Daoy (cell line): ENCODE measurements around the gene NCKAP5. TPM values are rescaled to one million over a fixed set of nuclear protein-coding genes. Genes with fewer than 3 reads are reported as not detected.
A peak's percentile ranks its signal among the peaks of the same experiment; 100 is the strongest.

Source experiments
- DNase-seq: peaks from one replicate; pipeline ENCODE4 v3.0.0-alpha.2; 2015; ENCODE audit warnings: low read depth
- total RNA-seq: library from RNA; depleted of rRNA; stranded (reverse); fragments of >200 nt; shearing (Covaris generic); gene quantifications from 2 replicates; pipeline ENCODE4 v1.2.3, GENCODE V29; 2014; rRNA removed

Gene NCKAP5
- 8.4 and 8.8 TPM in 2 replicates for total RNA-seq

DNA sequence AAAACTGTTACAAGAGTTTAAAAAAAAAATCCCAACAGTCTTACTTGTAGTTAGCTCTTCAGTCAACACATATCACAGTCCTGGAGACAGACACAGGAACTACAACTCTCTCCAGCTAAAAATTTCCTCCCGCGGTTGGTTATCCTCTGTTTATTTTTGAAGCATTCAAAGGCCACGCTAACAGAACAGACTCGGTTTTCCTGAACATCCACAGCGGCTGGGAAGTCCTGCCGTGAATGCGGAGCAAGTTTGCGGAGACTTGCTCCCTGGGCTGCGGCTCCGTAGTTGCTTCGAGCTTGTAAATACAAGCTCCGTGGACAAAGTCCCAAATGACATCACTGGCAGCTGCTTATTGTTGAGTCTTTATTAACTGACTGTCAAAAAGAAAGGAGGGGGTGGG is at the start of gene NCKAP5:
Gene NCKAP5 (minus strand): TSS at position 292 of the 400 bp plus-strand sequence. CDS start 50,937 bp downstream, outside the sequence.
- DNase-seq = peak; percentile 38

GRCh38 chr2:133609664-133610063 is 41.4 kb upstream of the NCKAP5 start:
- no peak for DNase-seq

- DNase-seq = peak; percentile 45
Observed at GRCh38 chr2:133608291-133608690, 40.0 kb upstream of the NCKAP5 start.

DNA sequence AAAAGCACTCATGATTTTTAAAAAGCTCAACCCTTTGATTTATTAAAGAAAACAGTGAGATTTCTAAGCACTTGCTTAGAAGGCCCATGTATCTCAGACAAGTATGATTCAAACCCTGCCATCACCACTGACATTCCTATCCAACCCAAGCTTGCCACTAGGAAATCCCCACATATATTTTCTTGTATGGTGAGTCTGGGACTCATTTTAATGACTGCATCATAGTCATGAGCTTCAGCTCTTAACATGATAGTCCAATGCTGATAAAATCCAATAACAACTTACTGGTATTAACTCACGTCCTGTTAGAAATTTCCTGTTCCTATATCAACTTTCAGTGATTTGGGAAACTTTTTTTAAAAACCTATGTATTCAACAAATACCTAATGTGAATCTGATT is 39.4 kb upstream of the NCKAP5 start:
- DNase-seq = peak; percentile 85

GRCh38 chr2:133606616-133607015 is 38.4 kb upstream of the NCKAP5 start:
- DNase-seq = peak; percentile 51

GRCh38 chr2:133605766-133606137 is 37.5 kb upstream of the NCKAP5 start:
- DNase-seq = no peak

- DNase-seq = peak; percentile 25
Observed at GRCh38 chr2:133605011-133605765, 36.9 kb upstream of the NCKAP5 start.

DNA sequence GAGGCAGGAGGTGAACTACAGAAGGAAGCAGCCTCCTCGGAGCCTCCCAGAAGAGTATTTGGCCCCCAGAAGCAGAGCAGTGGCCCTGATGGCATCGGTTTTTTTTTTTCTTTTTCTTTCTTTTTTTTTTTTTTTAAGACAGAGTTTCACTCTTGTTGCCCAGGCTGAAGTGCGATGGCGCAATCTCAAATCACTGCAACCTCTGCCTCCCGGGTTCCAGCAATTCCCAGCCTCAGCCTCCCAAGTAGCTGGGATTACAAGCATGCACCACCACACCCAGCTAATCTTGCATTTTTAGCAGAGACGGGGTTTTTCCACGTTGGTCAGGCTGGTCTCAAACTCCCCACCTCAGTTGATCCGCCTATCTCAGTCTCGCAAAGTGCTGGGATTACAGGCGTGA is 34.8 kb upstream of the NCKAP5 start:
- no peak for DNase-seq

DNA sequence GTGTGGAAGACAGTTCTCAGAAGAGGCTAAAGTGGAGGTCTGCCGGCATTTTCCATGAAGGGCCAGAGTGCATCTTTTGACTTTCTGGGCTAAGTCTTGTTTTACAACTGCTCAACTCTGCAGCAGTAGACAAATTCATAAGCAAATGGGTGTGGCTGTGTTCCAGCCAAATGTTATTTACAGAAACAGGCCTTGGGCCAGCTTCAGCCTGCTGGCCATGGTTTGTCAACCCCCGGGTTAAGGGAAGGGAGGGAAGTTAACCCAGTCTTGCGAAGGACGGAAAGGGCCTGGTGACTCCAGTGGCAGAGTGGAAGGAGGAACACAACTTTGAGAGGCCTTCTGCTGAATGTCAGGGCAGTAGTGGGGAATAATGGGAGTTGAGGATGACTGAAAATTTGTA is 34.3 kb upstream of the NCKAP5 start:
- no peak for DNase-seq

DNA sequence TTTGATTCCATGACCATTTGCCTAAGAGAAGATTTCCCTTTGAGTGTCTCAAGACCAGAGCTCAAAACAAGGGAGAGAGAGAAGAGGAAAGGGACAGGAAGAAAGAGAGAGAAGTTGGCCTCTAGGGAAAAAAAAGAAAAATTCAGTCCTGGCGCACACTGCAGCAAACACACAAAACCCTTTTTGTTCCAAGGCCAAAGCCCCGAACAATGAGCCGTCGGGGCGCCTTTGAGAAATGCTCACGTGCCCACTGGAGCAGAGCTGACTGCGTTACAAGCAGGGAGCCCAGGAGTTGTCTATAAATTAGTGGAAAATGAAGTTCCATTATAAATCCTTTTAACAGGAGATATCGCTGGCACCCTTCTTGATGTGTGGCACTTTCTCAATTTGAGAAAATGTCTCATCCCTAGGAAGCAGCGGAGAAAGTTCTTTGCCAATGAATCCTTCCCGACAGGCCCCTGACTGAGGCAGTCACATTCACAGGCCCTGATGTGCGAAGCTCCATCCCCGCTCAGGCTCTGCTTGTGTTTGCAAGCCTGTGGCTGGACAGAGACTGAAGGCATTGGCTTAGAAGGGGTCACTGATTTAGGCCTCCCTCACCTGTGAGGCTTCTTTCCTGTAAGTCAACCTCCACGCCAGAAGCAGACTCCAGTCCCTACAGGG is 32.1 kb upstream of the NCKAP5 start:
- DNase-seq = no peak

- DNase-seq = no peak
Observed at GRCh38 chr2:133599811-133600210, 31.5 kb upstream of the NCKAP5 start.

DNA sequence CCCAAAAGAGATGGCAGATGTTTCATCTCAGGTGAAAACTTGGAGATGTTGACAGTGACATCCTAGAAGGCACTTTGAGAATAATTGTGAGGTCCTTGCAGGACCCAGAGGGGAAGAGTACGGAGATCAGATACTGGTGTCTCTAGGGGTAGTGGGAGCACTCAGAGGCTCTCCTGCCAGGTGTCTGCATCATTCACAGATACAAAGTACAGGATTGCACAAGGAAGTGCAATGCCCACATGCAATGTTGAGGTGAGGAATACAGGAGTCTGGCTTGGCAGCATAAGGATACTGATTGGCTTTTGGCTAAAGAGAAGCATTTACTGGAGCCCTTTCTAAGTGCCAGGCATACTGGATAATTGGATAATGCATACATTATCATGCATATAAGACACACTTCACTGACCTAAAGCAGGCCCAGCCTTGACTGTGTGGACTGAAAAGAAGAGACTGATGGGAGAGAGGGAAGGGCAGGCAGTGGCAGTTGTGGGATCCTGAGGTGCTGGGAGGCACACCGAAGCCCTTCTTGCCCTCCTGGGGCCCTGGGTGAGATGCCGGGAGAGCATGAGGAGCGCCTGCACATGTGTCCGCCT is 31.0 kb upstream of the NCKAP5 start:
- DNase-seq = no peak

GRCh38 chr2:133598769-133599168 is 30.5 kb upstream of the NCKAP5 start:
- DNase-seq = no peak

GRCh38 chr2:133596701-133597393 is 28.6 kb upstream of the NCKAP5 start:
- no peak for DNase-seq

GRCh38 chr2:133591164-133591563 is 22.9 kb upstream of the NCKAP5 start:
- peak; percentile 60 for DNase-seq

- peak; percentile 35 for DNase-seq
Observed at GRCh38 chr2:133589456-133589855, 21.2 kb upstream of the NCKAP5 start.

- no peak for DNase-seq
Observed at GRCh38 chr2:133588144-133588543, 19.9 kb upstream of the NCKAP5 start.

DNA sequence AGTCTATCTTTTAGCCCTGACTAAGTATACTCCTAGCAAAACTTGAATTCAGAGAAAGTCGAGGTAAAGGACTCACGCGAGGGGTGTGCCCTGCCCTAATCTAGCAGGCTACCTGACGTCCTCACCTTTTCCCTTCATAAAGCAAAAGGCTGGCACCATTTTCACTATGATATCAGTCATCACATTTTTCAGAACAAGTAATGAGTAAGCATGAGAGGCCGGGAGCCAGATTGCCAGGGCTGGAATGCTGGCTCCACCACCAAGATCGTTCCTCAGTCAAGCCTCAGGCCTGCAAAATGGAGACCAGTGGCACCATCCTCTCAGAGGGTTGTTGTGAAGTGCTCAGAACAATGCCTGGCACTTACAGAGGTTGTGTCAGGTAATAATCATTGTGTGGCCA is 18.7 kb upstream of the NCKAP5 start:
- peak; percentile 66 for DNase-seq

DNA sequence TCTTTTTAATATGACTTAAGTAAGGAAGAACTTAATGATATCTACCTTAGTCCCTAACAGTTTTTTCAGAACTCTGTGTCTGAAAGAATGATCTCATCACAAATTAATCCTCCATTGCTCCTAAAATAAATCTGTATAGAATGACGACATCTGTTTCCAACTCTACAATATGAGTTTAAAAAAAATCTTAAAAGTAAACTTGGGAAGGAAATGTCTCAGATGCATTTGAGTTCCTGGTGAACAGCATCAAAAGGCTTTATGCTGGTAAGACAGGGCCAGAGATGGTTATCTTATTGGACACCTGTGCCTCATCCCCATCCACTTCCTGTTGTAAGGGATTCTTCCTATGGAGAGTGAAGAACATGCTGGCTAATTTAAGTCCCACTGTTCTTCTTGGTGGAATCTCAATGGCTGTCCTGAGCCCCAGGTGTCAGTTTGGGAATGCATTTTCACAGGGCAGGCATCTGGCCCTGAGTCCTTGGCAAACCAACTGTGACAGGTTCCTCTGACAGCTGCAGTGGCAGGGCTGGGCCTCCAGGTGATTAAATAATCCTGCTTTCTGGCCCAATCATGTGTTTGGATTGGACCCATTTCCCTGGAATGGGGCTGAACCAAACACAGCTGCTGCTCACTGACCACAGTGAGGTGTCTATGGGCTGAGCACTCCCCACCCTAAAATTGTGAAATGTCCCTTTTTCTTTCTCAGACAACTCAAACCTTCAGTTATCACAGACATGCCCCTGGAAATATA is 12.9 kb upstream of the NCKAP5 start:
- no peak for DNase-seq

DNA sequence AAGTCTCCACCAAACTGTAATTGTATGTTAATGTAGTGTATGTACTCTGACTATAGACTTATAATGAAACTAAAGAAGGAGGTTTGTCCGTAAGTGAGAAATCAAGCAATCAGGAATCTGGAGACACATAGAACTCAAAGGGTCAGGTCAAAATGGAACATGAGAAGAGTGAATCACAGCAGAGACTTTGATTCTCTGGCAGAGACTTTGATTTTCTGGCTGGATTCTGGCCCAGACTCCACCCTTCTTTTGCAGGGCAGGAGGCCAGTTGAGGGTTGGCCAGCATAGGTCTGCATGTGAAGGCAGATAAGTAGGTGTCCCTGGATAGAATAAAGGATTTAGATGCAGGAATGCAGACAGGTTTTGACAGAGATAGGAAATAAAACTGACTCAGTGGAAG is 11.0 kb upstream of the NCKAP5 start:
- DNase-seq = peak; percentile 73

DNA sequence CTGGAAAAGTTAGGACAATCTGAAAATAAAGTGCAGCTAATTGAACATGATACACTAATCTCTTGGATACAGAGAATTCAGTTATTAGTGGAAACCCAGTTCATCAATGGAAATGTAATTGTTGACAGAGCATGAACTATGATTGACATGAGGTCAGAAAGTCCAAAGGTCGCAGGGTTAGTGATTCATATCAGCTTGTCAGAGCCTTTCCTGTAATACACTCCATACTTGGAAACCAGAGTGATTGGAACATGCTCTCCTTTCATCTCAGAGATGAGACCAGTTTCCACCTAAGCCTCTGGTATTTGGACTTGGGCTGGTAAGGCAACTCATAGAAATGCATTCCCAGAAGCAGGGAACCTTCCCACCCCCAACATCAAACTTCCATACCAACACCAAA is 8.5 kb upstream of the NCKAP5 start:
- no peak for DNase-seq

DNA sequence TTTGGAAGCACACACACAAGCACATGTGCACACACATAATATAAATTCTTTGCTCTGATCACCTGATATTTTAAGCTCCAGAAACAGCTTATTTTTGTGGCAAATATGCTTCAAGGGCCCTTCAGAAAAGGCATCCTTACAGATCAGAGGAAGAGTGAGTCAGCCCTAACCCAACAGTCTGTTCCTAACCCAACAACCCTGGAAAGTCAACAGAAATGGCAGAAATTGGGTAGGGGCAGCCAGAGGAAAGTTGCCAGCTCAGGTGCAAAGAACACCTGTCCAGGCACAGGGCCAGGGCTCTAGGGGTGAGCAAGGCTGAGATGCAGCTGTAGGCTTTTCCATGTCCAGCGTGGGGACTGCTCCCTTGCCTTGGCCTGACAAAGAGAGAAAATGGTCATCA is 6.4 kb upstream of the NCKAP5 start:
- DNase-seq = no peak
